Breast epithelium (tissue), 3 donors: ENCODE results near the gene UNC13B.

Source experiments
- CTCF ChIP-seq, 3 donors: fragments of 450-650 bp; IDR thresholded peaks; one replicate each; pipeline ENCODE4 v1.5.1; 2016 to 2017; ENCODE audit warnings: antibody characterized with exemption in 3 of 3, mild to moderate bottlenecking in 3 of 3, moderate library complexity in 3 of 3
- POLR2A ChIP-seq: fragments of 450-650 bp; IDR thresholded peaks from one replicate; pipeline ENCODE4 v1.6.1; 2016; ENCODE audit warnings: antibody characterized with exemption, mild to moderate bottlenecking, moderate library complexity
- POLR2AphosphoS5 ChIP-seq, 3 donors: sonication (generic); formaldehyde crosslinking; IDR thresholded peaks; one replicate each; pipeline ENCODE4 v1.6.1; 2017; ENCODE audit warnings: antibody characterized with exemption in 3 of 3

GRCh38 chr9:35285731-35286130 lies 123.9 kb downstream of the UNC13B start:
- TF ChIP-seq POLR2A (no peak), CTCF (IDR thresholded peaks at IDR 0.05) (no peak), POLR2AphosphoS5 (IDR thresholded peaks at IDR 0.05) (no peak)
